Measurements from ENCODE around the gene EEF1A1.

EEF1A1 gene

GRCh38 chr6:73523434-73524123, 2.7 kb upstream of the EEF1A1 start (continued):
- peak; percentile 63 for TF ChIP-seq ZEB2 (tag by site-specific recombination; IDR thresholded peaks at IDR 0.05)
- TF ChIP-seq ZNF174 (tag by site-specific recombination; IDR thresholded peaks at IDR 0.05): no peak
- peak; percentile 88 for TF ChIP-seq ZBTB20 (tag by site-specific recombination; IDR thresholded peaks at IDR 0.05)
- peak; percentile 93 for TF ChIP-seq ZNF600 (tag by site-specific recombination; IDR thresholded peaks at IDR 0.05)
- no peak for TF ChIP-seq ZBTB6 (tag by site-specific recombination; IDR thresholded peaks at IDR 0.05)
- no peak for TF ChIP-seq ZNF707 (tag by site-specific recombination; IDR thresholded peaks at IDR 0.05)
- peak; percentile 41; the same call in 1 of the 2 replicates for TF ChIP-seq PRDM10 (tag by site-specific recombination; IDR thresholded peaks at IDR 0.05)
- no peak for TF ChIP-seq ZNF701 (tag by site-specific recombination; IDR thresholded peaks at IDR 0.05)
- TF ChIP-seq HOXA7 (CRISPR knock-in tag; IDR thresholded peaks at IDR 0.05; ENCODE audit: borderline replicate concordance): no peak
- TF ChIP-seq ZNF777 (tag by site-specific recombination; IDR thresholded peaks at IDR 0.05; ENCODE audit: borderline replicate concordance): no peak
- peak; percentile 43; the same call in 1 of the 2 replicates for TF ChIP-seq ZBTB17 (tag by site-specific recombination; IDR thresholded peaks at IDR 0.05)
- no peak; the same call in 1 of the 2 replicates for TF ChIP-seq YY1 (tag by site-specific recombination; IDR thresholded peaks at IDR 0.05)
- no peak for TF ChIP-seq TCF7L2 (IDR thresholded peaks at IDR 0.05; ENCODE audit: borderline replicate concordance, low read depth, low read length)
- TF ChIP-seq SALL2 (tag by site-specific recombination; IDR thresholded peaks at IDR 0.05; ENCODE audit: borderline replicate concordance): no peak
- TF ChIP-seq ZNF292 (tag by site-specific recombination; IDR thresholded peaks at IDR 0.05; ENCODE audit: borderline replicate concordance, low read depth): no peak
- TF ChIP-seq ZNF560 (tag by site-specific recombination; IDR thresholded peaks at IDR 0.05; ENCODE audit: borderline replicate concordance): no peak
- TF ChIP-seq ZSCAN30 (tag by site-specific recombination; IDR thresholded peaks at IDR 0.05): peak; percentile 38; the same call in 1 of the 2 replicates
- no peak for TF ChIP-seq SCRT1 (tag by site-specific recombination; IDR thresholded peaks at IDR 0.05; ENCODE audit: borderline replicate concordance)
- TF ChIP-seq GLIS2 (tag by site-specific recombination; IDR thresholded peaks at IDR 0.05): peak; percentile 88
- TF ChIP-seq WT1 (tag by site-specific recombination; IDR thresholded peaks at IDR 0.05): no peak
- no peak for TF ChIP-seq ZNF404 (tag by site-specific recombination; IDR thresholded peaks at IDR 0.05)
- no peak for TF ChIP-seq ZNF202 (tag by site-specific recombination; IDR thresholded peaks at IDR 0.05; ENCODE audit: borderline replicate concordance)
- TF ChIP-seq ZBTB8A (tag by site-specific recombination; IDR thresholded peaks at IDR 0.05): peak; percentile 72
- peak; percentile 60; the same call in 1 of the 2 replicates for TF ChIP-seq ZNF660 (tag by site-specific recombination; IDR thresholded peaks at IDR 0.05)
- peak; percentile 76 for TF ChIP-seq SP2 (tag by site-specific recombination; IDR thresholded peaks at IDR 0.05)
- TF ChIP-seq ZNF664 (tag by site-specific recombination; IDR thresholded peaks at IDR 0.05): no peak
- TF ChIP-seq ZBTB26 (tag by site-specific recombination; optimal IDR thresholded peaks at IDR 0.05): peak; percentile 92
- TF ChIP-seq GLI2 (tag by site-specific recombination; IDR thresholded peaks at IDR 0.05; ENCODE audit: borderline replicate concordance, low read depth): no peak
- TF ChIP-seq ZNF48 (tag by site-specific recombination; IDR thresholded peaks at IDR 0.05): no peak
- no peak for TF ChIP-seq ZBTB7A (tag by site-specific recombination; IDR thresholded peaks at IDR 0.05; ENCODE audit: low read depth)
- no peak for TF ChIP-seq ZNF624 (tag by site-specific recombination; IDR thresholded peaks at IDR 0.05)
- no peak for TF ChIP-seq ATF2 (tag by site-specific recombination; IDR thresholded peaks at IDR 0.05; ENCODE audit: low read depth)
- TF ChIP-seq ZNF121 (tag by site-specific recombination; IDR thresholded peaks at IDR 0.05): no peak

Data from HEK293 (cell line).